ENCODE results near the gene ZNF423.
"Not testable (repeated sequence)": the region's sequence is repeated elsewhere in the genome, so short reads cannot be mapped to it uniquely, and the experiment has no call there.

ZNF423 gene

GRCh38 chr16:49695782-49696413 lies 160.0 kb downstream of the ZNF423 start:
- DNase-seq (ENCODE audit: low spot score): no peak

- DNase-seq (ENCODE audit: low spot score): no peak
Measured at GRCh38 chr16:49693445-49693844, 162.5 kb downstream of the ZNF423 start.

DNA sequence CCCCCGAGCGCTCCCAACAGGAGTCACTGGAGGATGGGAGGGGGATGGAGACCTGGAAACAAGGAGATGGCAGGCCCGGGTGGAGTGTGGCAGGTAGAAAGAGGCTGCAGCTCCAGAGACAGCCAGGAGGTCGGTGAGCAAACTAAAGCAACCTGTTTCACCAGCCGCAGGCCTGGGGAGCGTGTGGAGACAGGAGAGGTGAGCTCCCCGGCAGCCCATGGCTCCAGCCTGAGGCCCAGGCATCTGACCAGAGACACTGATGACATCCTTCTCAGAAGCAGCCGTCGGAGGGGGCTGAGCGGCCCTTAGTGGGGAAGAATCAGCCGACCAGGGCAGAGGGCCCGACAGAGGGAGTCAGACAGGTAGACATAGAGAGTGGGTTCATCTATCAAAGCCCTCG lies 165.1 kb downstream of the ZNF423 start:
- no peak for DNase-seq (ENCODE audit: low spot score)

GRCh38 chr16:49688036-49688697 lies 167.7 kb downstream of the ZNF423 start:
- no peak for DNase-seq (ENCODE audit: low spot score)

DNA sequence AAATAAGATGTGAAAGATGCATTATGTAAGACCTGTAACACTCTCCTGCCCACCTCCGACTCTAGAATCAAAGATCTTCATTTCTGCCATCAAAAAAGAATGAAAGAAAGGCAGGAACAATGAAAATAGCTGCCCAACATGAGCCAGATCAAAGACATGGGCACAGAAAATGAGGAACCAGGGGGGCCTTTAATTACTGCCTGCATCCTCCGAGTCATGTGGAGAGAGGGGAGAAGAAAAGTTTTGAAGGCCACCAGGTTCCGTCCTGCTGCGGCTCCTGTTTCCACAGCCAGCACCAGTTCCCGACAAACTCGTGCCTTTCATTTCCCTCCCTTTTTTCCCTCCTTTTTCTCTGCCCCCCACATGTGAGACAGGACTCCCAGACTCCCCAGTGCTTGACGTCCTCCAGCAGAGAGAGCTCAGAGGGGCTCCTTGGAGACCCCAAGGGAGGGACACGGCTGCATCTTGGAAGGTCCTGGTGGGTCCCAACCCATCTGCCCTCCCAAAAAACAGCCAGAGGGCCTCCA lies 168.4 kb downstream of the ZNF423 start:
- DNase-seq (ENCODE audit: low spot score): no peak

- no peak for DNase-seq (ENCODE audit: low spot score)
Measured at GRCh38 chr16:49684696-49685095, 171.2 kb downstream of the ZNF423 start.

- DNase-seq (ENCODE audit: low spot score): no peak
Measured at GRCh38 chr16:49682577-49683165, 173.2 kb downstream of the ZNF423 start.

DNA sequence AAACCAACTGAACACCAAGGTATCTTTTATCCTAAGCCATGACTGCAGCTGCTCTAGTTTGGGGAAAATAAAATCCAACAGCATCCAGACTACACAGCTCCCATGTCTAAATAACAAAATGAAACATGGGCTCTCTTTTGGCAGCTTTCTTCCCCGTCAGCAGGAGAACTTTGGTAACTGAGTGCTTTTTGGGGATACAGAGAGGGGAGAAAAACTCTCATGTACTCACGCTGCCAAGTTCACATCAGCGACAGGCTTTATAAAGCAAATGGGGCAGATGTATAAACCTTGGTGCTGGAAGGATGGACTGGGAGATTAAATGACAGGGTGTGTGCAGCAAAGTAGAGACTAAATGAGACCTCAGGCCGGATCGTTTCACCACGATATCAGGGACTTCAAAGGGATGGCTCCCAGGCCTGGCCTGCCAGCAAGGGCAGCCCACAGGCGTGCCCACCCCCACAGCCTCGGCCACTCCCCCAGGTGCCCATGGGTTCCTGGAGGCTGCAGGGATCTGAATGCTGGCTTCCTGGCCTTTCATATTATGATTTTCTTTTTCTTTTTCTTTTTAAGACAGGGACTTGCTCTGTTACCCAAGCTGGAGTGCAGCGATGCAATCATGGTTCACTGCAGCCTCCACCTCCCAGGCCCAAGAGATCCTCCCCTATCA lies 174.6 kb downstream of the ZNF423 start:
- no peak for DNase-seq (ENCODE audit: low spot score)

DNA sequence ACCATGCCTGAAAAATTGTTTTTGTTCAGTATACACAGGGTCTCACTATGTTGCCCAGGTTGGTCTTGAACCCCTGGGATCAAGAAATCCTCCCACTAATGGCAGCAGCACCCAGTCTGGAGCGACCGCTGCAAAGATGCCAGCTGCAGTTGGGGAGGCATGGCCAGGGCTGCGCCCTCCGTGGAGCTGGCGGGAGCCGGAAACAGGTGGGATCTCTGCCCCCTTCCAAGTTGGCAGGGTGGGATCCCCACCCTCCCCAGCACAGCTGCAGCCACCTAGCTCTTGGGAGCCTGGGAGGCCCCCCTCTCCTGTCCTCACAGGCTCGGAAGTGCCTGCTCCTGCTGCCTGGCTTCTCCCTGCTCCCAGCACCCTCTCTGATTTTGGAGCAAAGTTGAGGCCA lies 176.8 kb downstream of the ZNF423 start:
- DNase-seq (ENCODE audit: low spot score): no peak

DNA sequence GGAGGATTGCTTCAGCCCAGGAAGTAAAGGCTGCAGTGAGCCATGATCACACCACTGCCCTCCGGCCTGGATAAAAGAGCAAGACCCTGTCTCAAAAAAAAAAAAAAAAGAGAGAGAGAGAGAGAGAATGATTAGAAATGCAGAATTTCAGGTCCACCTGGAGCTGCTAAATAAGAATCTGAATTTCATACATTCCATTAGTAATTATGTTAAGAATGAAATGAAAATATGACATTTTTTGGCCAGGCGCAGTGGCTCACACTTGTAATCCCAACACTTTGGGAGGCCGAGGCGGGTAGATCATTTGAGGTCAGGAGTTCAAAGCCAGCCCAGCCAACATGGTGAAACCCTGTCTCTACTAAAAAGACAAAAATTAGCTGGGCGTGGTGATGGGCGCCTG lies 178.3 kb downstream of the ZNF423 start:
- DNase-seq (ENCODE audit: low spot score): not testable (repeated sequence)

DNA sequence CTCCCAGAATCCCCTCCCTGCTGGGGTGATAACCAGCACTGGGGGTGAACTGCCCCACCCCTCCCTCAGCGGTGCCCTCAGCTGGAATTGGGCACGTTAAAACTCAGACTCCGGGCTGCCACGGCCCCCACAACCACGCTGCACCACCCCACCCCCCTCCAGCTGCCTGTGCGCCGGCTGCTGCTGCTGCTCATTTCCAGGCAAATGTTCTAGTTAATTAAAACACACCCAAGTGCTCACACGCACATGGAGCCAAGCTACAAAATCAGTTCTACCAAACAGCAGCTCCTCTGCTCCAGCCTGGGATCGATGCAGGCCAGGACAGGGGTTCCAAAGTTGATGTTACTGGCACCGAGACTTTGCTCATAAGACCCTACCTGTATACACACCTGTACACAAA lies 180.5 kb downstream of the ZNF423 start:
- peak; percentile 57 for DNase-seq (ENCODE audit: low spot score)

DNA sequence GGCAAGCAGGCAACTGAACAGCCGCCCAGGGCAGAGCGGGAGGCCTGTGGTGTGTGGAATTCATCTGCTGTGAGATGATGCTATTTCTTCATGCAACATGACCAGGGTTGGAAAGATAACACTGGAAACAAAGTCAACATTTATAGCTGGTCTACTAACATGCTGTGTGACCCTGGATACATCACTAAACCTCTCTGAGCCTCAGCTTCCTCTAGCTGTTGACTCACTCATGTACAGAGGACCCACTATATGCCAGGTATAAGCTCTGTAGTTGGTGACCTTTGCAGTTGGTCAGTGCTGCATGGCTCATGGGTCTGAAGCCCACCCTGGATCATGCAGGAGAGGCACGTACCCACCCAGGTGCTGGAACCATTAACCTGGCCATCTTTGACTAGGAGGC lies 180.9 kb downstream of the ZNF423 start:
- DNase-seq (ENCODE audit: low spot score): no peak

GRCh38 chr16:49674351-49674851 lies 181.5 kb downstream of the ZNF423 start:
- DNase-seq (ENCODE audit: low spot score): peak; percentile 38

- DNase-seq (ENCODE audit: low spot score): no peak
Measured at GRCh38 chr16:49673442-49673841, 182.5 kb downstream of the ZNF423 start.

DNA sequence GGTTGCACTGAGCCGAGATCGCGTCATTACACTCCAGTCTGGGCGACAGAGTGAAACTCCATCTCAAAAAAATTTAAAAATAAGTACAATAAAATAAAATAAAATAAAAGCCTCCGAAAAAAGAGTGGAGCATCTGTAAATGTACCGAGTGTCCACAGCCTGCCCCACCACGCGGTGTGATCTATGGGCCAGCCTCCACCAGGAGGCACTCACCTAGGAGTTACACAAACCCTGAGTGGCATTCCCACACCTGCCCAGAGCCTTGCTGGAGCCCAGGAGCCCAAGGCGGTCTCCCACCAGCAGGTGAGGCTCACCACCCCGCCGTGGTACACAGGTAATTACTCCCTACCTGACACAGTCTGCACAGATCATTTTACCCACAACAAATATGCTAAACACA lies 183.2 kb downstream of the ZNF423 start:
- DNase-seq (ENCODE audit: low spot score): no peak

GRCh38 chr16:49671333-49671732 lies 184.6 kb downstream of the ZNF423 start:
- no peak for DNase-seq (ENCODE audit: low spot score)

- DNase-seq (ENCODE audit: low spot score): no peak
Measured at GRCh38 chr16:49670627-49671026, 185.3 kb downstream of the ZNF423 start.

GRCh38 chr16:49665482-49666230 lies 190.3 kb downstream of the ZNF423 start:
- no peak for DNase-seq (ENCODE audit: low spot score)

- DNase-seq (ENCODE audit: low spot score): peak; percentile 37
Measured at GRCh38 chr16:49664221-49665215, 191.4 kb downstream of the ZNF423 start.

All from AG20443 (cell line).